Left ventricle myocardium inferior (tissue), 1 donor: ENCODE measurements around the gene ORC5. TPM values are rescaled to one million over a fixed set of nuclear protein-coding genes. Genes with fewer than 3 reads are reported as not detected.

Source experiments
- DNase-seq: peaks from one replicate; pipeline ENCODE4 v3.0.0-alpha.2; 2020
- H3K27ac ChIP-seq: fragments of 200-600 bp; replicated peaks from 2 replicates; pipeline ENCODE4 v1.8.0; 2021
- H3K27me3 ChIP-seq: fragments of 200-600 bp; 2 replicates; pipeline ENCODE4 v1.8.0; 2021; ENCODE audit warnings: low read depth
- H3K36me3 ChIP-seq: fragments of 200-600 bp; 2 replicates; pipeline ENCODE4 v1.8.0; 2021
- H3K4me1 ChIP-seq: fragments of 200-600 bp; 2 replicates; pipeline ENCODE4 v1.8.0; 2021
- H3K4me3 ChIP-seq: fragments of 200-600 bp; 2 replicates; pipeline ENCODE4 v1.8.0; 2021; ENCODE audit warnings: mild to moderate bottlenecking, moderate library complexity
- H3K9me3 ChIP-seq: fragments of 200-600 bp; replicated peaks from 2 replicates; pipeline ENCODE4 v1.8.0; 2021
- CTCF ChIP-seq: fragments of 200-600 bp; IDR thresholded peaks from 2 replicates; pipeline ENCODE4 v1.8.0; 2021; ENCODE audit warnings: antibody characterized with exemption, mild to moderate bottlenecking, borderline replicate concordance
- intact Hi-C: fragments of 100-400 bp; cut with micrococcal nuclease; formaldehyde crosslinking; loops from one replicate; pipeline ENCODE4 v1.11.0; 2022
- long read RNA-seq: library from polyadenylated mRNA; unstranded; transcript quantifications from one replicate; pipeline ENCODE4 v2.0.0, GENCODE V29; 2021
- total RNA-seq: library from RNA; stranded (reverse); fragmentation: NEBNext Ultra II Directional; extraction: Animal tissue kit (Norgen Biotek cat#: 25700); gene quantifications from one replicate; pipeline ENCODE4 v1.2.1, GENCODE V29; 2021
- donor health status: DM: no; HTN: yes; CAD: no; lungs with severe emphysema.

Gene ORC5
- total RNA-seq, result 8.5 TPM
- long read RNA-seq, transcript ORC5-201 (14 exons, 1,958 nt), result major isoform, 20 of 24 reads
- long read RNA-seq, partial matches to known transcripts, result 0 of 24 reads
- long read RNA-seq, other reads (novel, unspliced or antisense), result 2 of 24 reads

GRCh38 chr7:104207731-104208420, at the start of gene ORC5:
TSS of gene ORC5 (minus strand) at chr7:104208013. CDS start at chr7:104207904, 109 bp downstream.
- peaks cover 12% of the 10 kb centered on the region for H3K36me3 ChIP-seq
- intact Hi-C loops, result no loop called here
- TF ChIP-seq CTCF, result no peak
- peaks cover 37% of the 10 kb centered on the region for H3K4me1 ChIP-seq
- peak within 1 kb of the TSS; percentile 85 for H3K27ac ChIP-seq
- no peaks in the 10 kb centered on the region for H3K27me3 ChIP-seq
- H3K9me3 ChIP-seq, result no peaks in the 10 kb centered on the region
- peak within 1 kb of the TSS; percentile 95 for H3K4me3 ChIP-seq
- peak; percentile 69 for DNase-seq

- TF ChIP-seq CTCF, result no peak
- H3K27ac ChIP-seq, result no peak overlapping the region
- no peak for DNase-seq
- peaks cover 6% of the 10 kb centered on the region for H3K4me1 ChIP-seq
- intact Hi-C loops, result no loop called here
- no peaks in the 10 kb centered on the region for H3K27me3 ChIP-seq
- no peak overlapping the region for H3K4me3 ChIP-seq
- H3K9me3 ChIP-seq, result no peaks in the 10 kb centered on the region
- H3K36me3 ChIP-seq, result no peaks in the 10 kb centered on the region
Measured at GRCh38 chr7:104255616-104256015, 47.8 kb upstream of the ORC5 start.

GRCh38 chr7:104255194-104255593, 47.4 kb upstream of the ORC5 start:
- Histone ChIP-seq H3K27ac (no peak overlapping the region), H3K9me3 (no peaks in the 10 kb centered on the region), H3K27me3 (no peaks in the 10 kb centered on the region), H3K36me3 (no peaks in the 10 kb centered on the region), H3K4me1 (peaks cover 6% of the 10 kb centered on the region), H3K4me3 (no peak overlapping the region)
- intact Hi-C loops, result no loop called here
- TF ChIP-seq CTCF, result no peak
- DNase-seq, result no peak

- Histone ChIP-seq H3K4me3 (no peak overlapping the region), H3K27ac (no peak overlapping the region), H3K27me3 (no peaks in the 10 kb centered on the region), H3K36me3 (no peaks in the 10 kb centered on the region), H3K9me3 (no peaks in the 10 kb centered on the region), H3K4me1 (peaks cover 6% of the 10 kb centered on the region)
- no peak for DNase-seq
- TF ChIP-seq CTCF, result no peak
- intact Hi-C loops, result no loop called here
Measured at GRCh38 chr7:104254696-104255095, 46.9 kb upstream of the ORC5 start.

- peak; percentile 26 for TF ChIP-seq CTCF
- Histone ChIP-seq H3K4me3 (no peak overlapping the region), H3K27me3 (peaks cover 11% of the 10 kb centered on the region), H3K27ac (no peak overlapping the region), H3K36me3 (no peaks in the 10 kb centered on the region), H3K9me3 (no peaks in the 10 kb centered on the region), H3K4me1 (peaks cover 6% of the 10 kb centered on the region)
- intact Hi-C loops, result no loop called here
- DNase-seq, result no peak
Measured at GRCh38 chr7:104252409-104253134, 44.8 kb upstream of the ORC5 start.
